CD4-positive, alpha-beta T cell treated with Interleukin-15 for 1 hour (primary cell): ENCODE results near the gene DCTPP1.

Experiments used
- DNase-seq: peaks from one replicate; pipeline ENCODE4 v3.0.0-alpha.2; 2020

The DCTPP1 gene

DNA sequence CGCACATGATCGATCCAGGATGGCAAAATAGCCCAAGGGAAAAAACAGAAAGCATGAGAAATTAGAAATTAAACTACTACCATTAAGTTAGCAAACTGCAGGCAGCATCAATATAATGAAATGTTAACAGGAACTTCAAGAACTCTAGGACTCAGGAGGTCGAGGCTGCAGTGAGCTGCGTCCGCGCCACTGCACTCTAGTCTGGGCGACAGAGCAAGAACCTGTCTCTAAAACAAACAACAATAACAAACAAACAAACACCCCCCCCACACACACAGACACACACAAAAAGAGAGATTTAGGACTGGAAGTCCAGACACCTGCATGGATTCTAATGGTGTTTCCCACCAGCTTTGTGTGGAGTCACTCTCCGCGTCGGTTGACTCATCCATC, 16.4 kb upstream of the DCTPP1 start:
- no peak for DNase-seq

DNA sequence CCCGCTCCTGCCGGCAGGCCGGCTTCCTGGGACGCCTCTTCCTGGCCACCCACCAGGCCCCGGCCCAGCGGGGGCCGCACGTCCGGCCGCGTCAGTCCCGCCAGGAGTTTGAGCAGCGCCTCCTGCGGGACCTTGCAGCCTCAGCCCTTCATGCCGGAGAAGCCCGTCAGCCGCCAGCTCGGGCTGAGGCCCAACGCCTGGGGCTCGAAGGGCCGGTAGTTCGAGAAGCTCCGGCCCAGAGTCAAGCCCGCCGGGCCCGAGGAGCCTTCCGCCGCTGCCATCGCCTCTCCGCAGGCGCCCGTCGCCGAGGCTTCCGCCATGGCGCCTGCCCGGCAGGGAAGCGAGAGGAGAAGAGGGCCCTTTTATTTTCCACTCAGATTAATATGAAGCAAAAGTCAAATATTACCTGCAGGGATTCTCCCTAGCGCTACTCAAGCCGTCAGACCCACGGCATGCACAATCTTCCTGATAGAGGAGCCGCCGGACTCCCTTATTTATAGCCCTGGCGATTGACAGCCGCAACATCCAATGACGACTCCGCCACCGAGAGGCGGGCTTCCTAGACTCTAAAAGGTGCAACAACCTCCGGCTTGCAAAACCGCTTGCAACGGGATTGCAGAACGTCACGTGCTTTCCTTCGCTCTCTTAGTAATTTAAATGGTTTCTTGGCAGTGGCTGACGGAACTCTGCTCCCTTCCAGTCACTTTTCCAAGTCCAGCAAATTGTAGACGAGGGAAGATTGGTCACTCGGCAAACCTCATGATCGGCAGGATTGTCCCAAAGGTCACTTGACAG, 15.8 kb upstream of the DCTPP1 start, which contains the start of gene SEPHS2:
SEPHS2 (minus strand) TSS at position 467 of the 795 bp plus-strand sequence; CDS start at position 320, 147 bp downstream.
- DNase-seq, result peak; percentile 95

DNA sequence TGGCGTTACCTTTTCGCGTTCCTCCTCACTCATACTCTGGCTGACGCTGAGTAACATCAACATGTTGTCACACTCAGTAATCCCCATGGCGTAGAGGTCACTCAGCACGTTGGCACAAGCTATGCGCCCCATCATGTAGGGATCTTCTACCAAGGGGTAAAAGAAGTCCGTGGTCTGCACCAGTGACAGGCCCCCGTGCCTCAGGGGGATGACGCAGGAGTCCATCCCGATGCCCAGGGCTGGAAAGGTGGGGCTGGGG, 15.2 kb upstream of the DCTPP1 start:
- DNase-seq, result no peak

- no peak for DNase-seq
Observed at GRCh38 chr16:30444231-30445148, 14.7 kb upstream of the DCTPP1 start.

- DNase-seq, result no peak
Observed at GRCh38 chr16:30443631-30444030, 13.8 kb upstream of the DCTPP1 start.

DNA sequence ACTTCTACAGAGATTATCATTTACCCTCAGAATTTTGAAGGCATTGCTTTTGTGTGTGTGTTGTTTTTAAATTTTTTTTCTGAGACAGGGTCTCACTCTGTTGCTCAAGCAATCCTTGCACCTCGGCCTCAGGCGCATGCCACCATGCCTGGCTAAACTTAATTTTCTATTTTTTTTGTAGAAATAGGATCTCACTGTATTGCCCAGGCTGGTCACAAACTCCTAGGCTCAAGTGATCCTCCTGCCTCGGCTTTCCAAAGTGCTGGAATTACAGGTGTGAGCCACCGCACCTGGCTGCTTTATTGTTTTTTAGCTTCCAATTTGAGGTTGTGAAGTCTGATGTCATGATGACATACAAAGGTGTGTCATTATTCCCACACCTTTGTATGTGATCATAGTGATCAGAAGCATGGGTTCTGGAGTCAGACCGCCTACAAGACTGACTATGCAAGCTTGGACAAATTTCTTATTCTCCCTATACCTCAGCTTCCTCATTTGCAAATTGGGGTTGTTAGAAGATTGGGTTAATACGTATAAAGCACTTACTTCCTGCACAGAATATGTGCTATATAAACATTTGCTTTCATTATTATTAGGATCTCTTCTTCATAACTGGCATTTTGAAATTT, 10.0 kb upstream of the DCTPP1 start:
- no peak for DNase-seq

DNA sequence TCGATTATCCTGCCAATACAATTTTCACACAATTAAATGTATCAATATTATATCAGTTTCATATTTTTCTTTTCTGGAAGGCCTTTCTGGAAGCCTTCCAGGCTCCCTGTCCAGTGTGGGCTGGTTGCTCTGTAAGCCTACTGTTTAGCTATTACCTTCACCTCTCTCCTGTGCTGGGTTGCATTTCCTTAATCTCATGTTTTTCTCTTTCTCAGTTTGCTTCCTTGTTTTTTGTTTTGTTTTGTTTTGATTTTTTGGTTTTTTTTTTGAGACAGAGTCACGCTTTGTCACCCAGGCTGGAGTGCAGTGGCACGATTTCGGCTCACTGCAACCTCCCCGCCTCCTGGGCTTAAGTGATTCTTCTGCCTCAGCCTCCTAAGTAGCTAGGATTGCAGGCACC, 9.0 kb upstream of the DCTPP1 start:
- DNase-seq, result no peak

DNA sequence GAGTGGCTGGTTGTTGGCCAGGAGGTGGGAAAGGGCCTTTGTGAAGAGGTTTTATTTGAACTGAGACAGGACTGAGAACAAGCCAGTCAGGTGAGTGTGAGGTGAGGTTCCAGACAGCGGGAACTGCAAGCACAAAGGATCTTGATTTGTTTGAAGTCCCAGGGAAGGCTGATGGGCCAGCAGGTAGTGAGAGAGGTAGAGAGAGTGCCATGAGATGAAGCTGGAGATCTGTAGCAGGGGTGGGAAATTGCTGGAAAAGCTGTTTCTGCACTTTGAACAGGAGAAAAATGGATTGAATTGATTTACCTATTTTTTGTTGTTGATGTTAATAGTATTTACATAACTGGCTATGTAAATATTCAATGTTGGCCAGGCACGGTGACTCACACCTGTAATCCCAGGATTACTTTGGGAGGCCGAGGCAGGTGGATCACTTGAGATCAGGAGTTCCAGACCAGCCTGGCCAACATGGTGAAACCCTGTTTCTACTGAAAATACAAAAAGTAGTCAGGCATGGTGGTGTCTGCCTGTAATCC, 7.7 kb upstream of the DCTPP1 start:
- no peak for DNase-seq

DNA sequence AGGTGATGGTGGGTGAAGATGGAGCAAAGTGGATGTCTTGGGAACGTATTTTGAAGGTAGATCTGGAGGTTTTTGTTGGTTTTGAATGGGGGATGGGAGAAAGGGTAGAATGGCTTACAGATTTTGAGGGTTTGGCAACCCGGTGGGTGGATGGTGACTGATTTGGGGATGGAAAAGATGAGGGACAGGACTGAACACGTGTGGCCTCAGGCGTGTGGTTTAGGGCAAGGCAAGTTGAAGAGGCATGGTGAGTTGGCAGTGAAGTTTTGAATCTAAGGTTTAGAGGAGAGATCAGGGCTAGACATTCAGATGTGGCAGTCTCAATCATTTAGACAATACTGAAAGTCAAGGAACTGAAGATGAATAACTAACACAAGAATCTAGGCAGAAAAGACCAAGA, 5.0 kb upstream of the DCTPP1 start:
- DNase-seq, result no peak

DNA sequence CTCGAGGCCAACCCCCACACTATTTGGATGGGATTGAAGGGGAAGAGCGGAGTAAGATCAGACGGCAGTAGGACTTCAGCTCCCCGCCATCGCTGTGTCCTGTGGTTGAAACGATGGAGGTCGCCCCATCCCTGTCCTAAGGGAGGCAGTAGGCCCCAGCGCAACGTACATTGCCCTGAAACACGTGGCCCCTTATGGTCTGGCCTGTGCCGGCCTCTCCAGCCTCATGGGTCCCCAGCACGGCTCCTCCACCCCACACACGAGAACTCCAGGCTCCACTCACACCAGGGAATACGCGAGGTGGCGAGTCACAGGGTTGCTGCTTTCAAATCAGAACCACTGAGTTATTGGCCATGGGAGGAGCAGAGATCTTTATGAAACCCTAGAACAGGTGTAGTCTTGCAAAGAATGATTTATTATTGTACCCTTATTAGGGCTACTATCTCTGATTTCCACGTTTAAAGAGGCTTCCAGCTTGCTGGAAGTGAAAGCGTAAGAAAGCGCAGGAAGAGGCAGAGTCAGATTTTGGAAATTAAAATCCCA, 669 bp upstream of the DCTPP1 start:
- no peak for DNase-seq

GRCh38 chr16:30429418-30429677, 482 bp downstream of the DCTPP1 start:
- DNase-seq, result no peak

DNA sequence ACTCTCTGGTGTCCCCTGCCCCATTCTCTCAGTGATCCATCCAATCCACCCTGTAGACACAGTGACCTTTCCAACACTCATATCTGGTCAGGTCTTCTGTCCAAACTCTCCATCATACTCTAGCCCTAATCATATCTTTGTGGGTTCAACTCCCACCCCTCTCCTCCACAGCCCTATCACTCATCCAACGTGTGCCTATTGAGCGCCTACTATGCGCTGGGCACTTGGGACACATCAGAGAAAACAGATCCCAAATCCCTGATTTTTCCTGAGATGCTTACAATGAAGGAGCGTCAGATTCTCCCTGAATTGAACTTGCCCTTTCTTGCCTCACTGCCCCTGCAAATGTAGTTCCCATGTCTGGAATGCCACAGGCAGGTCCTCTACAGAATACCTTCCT, 1.8 kb downstream of the DCTPP1 start:
- no peak for DNase-seq

- DNase-seq, result no peak
Observed at GRCh38 chr16:30421010-30421409, 8.8 kb downstream of the DCTPP1 start.

- DNase-seq, result no peak
Observed at GRCh38 chr16:30418350-30419181, 11.3 kb downstream of the DCTPP1 start.

- peak; percentile 93 for DNase-seq
Observed at GRCh38 chr16:30417529-30418349, 12.1 kb downstream of the DCTPP1 start.

DNA sequence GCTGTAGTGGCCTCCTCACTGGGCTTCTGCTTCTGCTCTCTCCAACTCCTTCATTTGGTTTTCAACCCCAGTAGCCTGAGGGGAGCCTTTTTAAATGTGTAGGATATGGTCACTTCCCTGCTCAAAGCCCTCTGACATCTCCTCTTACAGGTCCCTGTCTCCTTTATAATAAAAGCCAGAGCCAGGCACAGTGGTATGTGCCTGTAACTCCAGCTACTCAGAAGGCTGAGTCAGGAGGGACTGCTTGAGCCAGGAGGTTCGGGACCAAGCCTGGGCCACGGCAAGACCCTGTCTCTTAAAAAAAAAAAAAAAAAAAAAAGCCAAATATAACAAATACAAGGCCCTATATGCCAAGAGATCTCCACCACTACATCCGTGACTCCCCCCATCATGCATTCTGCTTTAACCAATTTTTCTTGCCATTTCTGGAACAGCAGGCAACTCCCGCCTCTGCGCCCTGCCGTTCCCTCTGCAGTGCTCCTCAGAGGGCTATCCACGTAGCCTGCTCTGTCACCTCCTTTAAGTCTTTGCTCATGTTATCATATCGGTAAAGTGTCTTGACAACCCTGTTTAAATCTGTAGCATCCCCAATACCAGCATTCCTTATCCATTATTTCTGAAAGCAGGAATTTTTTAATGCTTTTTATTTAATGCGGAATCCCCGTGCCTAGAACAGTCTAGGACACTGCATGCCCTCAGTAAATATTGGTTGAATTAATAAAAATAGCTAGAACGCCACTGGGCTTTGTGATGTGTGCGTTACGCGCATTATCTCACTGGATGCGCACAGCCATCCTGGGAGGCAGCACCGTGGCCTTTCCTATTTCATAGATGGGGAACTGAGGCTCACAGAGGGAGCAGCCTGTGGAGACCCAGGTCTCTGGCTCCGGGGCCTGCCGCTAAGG, 13.0 kb downstream of the DCTPP1 start:
- no peak for DNase-seq

GRCh38 chr16:30416047-30416603, 13.7 kb downstream of the DCTPP1 start:
- DNase-seq, result no peak

DNA sequence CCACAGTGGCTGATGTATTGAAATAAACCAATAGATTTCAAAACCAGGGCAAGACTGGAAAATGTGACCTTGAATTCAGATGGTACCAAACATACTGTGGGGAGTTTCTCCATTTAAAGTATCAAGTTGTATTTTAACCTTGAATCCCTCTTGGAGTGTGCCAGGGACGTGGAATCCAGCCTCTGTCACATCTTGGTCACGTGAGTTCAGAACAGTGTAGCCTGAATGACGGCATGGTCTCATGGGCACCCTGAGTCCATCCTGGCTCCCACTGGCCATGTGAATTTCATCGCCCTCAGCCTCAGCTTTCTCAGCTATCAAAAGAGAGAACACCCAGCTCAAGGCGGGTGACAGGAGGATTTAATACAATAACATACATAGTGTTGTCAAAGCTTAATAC, 15.7 kb downstream of the DCTPP1 start:
- no peak for DNase-seq

DNA sequence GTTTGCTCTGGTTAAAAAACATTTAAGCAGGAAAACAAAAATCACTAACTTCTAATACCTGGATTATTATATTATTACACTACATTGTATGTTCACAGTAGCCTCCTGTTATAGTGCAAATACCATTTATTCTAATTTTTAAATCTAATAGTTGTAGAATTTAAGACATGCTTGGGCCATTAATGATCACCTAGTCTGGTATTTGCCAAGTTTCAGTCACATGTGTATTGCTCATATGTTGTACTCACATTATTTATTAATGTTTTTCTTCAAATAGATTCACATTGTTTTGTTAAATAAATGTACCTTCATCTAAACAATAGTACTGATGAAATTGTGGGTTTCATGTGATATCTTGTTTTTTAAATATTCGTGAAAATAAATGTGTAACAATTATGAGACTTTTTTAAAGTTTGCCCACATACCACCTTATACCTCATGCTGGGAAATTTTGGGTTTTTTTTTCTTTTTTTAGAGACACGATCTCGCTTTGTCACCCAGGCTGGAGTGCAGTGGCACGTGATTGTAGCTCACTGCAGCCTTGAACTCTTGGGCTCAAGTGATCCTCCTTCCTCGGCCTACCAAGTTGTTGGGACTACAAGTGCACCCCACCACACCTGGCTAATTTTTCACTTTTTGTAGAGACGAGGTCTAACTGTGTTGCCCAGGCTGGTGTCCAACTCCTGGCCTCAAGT, 16.6 kb downstream of the DCTPP1 start:
- no peak for DNase-seq
